Cortex of kidney (tissue), 1 donor: ENCODE results near the gene ANO5.
"Not testable (repeated sequence)": the region's sequence is repeated elsewhere in the genome, so short reads cannot be mapped to it uniquely, and the experiment has no call there.

ENCODE experiments used
- DNase-seq: peaks from one replicate; lab custom pipeline; 2025; lab: John Stamatoyannopoulos, UW

ANO5 gene

DNA sequence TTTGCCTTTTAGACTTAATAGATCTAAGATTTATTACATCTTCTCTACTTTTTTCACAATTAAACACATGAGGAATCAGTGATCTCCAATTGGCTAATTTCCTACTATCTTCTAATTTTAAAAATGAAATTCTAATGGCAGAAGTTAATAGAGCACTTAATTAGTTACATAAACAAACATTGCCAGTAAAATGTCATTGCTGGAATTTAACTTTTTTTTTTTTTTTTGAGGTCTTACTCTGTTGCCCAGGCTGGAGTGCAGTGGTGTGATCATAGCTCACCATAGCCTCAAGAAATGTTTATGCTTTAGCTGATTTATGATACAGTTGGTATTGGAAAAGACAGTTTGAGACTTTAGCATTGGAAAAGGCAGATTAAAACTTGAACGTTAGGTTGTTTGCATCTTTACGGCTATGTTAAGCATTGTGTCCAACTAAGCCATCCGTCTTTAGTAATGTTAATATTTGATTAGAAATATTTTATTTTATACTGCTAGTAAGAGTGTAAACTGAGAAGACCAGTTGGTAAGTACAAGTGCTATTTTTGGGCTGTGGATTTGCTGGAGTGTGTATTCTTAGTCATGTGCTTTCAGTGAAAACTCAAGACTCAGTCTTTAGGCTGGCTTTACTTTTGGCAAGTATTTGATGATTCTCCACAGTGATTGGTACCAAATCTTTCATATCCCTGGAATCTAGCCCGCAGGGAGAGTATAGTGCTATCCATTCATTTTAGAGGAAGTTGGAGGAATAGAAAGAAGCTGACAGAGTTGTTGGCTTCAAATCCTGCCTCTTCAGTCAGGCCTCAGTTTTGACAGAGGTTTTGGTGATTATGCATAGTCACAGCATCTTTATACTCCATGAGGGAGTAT lies 4.5 kb downstream of the ANO5 start:
- no peak for DNase-seq

DNA sequence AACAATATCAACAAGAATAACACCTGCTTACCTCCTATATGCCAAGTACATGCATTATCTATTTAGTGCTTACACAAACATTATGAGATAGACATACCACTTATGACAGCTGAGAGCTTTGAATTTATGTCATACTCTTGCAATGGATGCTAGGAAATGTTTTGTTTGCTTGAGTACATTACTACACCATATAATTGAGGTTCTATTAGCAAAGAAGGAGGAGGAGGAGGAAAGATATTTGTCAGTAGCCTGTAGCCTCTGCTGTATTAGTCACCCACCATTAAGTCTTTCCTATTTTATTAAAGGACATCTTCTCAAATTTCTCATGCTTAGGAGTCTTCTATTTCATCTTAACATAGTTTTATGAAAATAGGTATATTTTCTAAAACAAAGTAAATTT lies 6.4 kb downstream of the ANO5 start:
- DNase-seq: no peak

DNA sequence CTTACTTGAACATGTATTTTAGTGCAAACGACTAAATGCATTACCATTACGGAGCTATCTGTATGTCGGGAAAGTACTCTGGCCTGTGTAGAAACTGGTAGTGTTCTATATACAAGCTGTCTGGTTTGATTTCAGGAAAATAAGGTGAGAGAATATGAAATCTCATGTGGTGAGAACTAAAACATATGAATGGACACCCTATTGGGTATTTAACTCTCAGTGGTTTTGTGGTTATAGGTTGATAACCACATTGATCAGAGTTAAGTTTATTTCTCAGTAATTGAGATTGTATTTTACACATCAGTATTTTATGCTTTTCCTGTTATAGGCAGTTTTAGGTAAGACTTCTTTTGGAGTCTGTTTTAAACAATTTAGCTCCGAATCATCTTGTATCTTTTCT lies 10.4 kb downstream of the ANO5 start:
- DNase-seq: no peak

DNA sequence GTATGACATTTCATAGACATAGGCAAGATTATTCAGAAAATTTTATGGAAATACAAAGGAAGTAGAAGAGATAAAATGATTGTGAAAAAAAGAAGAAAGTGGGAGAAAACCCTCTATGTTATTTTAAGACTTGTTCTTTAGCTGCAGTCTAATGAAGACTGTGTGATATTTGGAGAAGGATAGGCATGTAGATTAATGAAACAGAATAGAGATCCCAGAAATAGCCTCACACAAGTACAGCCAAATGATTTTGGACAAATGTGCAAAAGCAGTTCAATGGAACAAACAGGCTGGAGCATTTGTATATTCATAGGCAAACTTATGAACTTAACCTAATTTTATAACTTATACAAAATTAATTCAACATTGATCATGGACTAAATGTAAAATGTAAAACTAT lies 14.3 kb downstream of the ANO5 start:
- no peak for DNase-seq

DNA sequence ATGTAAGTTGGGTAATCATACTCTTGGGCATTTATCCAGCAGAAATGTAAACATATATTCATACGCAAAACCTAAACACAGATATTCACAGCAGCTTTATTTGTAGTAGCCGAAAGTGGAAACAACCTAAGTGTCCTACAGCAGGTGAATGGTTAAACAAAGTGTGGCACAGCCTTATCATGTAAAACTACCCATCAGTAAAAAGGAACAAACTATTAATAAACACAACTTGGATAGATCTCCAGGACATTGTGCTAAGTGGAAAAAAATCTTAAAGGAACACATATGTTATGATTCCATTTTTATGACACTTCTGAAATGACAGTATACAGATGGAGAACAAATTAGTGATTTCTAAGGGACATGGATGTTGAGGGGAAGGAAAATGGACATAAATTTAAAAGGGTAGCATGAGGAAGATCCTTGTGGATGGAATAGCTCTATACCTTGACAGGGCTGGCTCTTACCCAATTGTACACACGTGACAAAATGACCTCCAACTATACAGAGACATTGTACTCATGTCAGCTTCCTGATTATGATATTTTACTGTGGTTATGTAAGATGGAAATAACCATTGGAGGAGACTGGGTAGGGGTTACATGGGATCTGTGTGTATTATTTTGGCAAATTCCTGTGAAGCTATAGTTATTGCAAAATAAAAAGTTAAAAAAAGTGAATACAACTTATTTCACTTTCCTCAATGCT lies 15.4 kb downstream of the ANO5 start:
- no peak for DNase-seq

DNA sequence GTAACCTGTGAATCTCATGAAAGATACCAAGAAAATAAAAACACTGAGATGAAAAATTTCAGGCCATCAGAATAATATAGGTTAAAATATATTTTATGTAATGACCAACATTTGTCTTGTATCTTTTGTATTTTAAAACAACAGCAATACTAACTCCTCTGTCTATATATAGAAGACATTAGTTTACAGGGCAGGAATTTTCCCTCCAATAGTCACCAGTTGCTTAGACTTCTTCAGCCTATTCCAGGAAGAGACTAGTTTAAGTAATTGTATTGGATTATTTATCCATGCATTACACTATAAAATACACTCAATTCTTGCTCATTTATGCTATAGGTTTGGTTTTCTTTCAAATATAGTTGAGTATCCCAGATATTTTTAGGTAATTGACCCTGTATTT lies 24.1 kb downstream of the ANO5 start:
- DNase-seq: no peak

DNA sequence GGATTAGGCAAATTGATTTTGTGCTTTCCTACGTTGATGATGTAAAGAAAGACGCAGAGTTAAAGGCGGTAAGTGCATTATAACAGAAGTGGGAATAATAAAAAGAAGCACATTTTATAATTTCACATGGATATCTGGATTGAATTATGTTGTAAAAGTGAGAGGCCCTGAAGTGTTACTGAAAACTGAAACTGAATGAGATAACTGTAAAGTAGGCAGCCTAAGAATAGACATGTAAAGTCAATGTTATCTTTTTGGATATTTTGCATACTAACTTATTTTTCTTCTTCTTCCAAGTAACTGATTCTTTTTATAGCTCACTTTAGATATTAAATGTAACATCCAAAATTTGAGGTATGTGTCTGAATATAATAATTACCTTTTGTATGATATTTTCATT lies 28.3 kb downstream of the ANO5 start:
- DNase-seq: no peak

DNA sequence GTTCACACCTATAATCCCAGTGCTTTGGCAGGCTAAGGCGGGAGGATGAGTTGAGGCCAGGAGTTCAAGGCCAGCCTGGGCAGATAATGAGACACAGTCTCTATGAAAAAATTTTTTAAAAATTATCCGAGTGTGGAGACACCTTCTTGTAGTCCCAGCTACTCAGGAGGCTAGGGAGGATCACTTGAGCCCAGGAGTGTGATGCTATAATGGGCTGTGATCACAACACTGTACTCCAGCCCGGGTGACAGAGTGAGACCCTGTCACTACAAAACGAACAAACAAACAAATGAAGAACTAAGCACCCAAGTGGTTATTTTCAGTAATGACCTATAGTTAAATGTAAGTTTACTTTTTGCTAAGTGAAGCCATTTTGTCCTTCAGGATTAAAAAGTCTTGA lies 32.3 kb downstream of the ANO5 start:
- no peak for DNase-seq

DNA sequence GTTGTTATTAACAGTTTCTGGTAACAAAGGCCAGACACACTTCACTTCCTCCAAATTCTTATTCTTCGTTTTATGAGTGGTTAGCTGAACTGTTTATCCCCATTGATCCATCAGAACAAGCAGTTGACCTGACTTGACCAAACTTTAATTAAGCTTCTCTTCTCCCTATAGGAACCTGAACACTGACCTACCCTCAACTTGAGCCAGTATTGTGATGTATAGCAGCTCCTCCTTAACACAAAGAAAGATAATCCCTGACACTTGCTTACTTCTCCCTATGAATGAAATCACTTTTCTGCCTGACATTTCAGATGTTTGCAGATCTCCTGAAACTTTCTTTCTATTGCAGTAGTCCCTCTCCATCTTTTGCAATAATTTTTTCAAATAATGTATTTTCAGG lies 41.9 kb downstream of the ANO5 start:
- no peak for DNase-seq

DNA sequence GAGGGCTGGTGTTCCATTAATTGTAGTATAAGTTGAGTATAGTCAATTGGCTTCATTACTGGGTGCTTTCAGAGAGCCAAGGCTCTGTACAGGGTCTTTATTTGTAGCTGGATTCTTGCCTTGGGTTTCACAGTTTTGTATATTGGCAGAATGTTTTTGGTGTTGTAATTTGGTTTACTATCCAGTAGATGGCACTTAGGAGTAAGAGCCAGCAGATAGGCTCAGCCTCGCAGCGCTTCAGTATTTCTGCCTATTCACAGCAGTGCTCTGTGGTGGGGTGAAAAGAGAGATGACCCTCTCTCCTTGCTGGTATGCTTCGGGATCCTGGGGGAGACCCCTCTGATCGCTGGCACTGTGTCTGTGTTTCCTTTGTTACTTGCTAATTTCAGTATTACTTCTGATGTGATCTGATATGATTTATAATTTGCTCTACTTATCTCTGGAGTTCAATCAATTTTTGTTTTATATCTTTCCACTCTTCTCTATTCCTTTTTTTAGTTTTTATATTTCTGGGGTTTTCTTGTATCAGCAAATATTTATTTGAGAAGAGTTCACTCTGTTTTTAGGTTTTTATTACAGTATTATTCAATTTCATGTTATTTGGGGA lies 52.2 kb downstream of the ANO5 start:
- no peak for DNase-seq

DNA sequence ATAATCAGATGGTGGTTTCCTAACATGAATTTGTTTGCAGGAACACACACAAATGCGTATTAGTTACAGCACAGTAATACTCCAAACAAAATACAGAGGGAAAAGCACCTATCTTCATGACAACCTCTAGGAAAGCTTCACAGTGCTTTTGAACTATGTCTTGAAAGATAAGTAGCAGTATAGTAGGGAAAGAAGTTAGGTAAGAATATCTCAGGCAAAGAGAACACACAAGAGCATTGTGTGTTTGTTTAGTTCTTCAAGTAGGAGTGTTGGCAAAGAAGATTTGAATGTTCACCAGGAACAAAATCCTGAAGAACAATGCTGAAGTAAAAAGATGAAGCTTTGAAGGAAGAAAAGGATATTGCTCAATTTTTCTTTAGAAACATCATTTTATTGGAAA lies 54.1 kb downstream of the ANO5 start:
- no peak for DNase-seq

DNA sequence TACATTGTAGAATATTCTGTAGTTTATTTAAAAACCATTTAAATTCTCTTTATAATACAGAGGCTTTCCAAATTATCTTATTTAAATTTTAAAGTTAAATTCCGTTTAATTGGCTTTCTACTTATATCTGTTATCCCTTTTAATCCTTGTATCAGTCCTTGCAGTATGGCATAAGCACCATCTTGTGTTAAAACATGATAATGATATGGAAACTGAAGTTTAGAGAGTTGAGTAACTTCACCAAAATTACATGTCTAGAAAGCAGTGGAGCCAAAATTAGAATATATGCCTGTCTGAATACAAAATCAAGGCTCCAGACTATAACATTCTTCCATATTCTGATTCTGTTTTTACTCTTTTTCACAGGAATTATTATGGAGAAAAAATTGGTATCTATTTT lies 57.0 kb downstream of the ANO5 start:
- DNase-seq: no peak

DNA sequence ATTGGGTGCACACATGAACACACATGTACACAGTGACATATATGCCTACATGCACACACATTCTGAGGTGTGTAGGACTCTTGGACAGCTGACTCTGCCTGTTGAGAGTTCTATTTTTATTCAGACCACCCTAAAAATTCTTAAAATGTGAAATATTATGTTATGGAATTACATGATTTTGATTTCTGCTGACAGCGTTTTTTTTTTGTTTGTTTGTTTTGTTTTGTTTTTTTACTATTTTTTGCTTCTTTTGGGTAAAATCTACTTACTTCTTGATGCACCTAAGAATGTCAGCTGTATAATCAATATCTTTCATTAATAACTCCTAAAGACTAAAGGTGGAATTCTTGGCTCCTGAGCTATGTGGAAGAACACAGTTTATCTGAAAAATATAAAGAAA lies 64.0 kb downstream of the ANO5 start:
- DNase-seq: no peak

DNA sequence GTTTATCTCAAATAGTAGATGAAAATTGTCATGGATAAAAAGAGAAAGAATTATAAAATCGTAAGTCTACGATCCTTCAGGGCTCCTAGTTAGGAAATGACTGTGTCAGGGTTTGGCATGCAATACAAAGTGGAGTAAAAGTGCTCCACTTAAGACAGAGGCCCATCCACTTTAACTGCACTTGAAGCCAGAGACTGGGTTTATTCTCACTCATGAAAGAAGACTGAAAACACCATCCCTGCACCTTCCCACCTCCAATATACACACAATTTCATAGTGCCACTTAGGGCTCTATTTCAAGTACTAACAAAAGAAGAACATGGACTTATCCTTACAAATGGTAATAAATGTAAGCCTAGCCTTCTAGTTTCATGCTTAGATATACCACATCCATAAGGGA lies 70.7 kb downstream of the ANO5 start:
- no peak for DNase-seq

DNA sequence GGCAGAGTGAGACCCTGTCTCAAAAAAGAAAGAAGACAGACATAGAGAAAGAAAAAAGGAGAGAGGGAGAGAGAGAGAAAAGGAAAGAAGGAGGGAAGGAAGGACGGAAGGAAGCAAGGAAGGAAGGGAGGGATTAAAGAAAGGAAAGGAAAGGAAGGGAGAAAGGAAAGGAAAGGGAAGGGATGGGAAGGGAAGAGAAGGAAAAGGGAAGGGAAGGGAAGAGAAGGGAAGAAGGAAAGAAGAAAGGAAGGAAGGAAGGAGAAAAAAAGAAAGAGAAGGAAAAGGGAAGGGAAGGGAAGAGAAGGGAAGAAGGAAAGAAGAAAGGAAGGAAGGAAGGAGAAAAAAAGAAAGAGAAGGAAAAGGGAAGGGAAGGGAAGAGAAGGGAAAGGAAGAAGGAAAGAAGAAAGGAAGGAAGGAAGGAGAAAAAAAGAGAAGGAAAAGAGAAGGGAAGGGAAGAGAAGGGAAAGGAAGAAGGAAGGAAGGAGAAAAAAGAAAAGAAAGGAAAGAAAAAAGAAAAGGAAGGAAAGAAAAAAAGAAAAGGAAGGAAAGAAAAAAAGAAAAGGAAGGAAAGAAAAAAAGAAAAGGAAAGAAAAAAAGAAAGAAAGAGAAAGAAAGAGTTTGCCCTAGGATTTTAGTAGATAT lies 76.2 kb downstream of the ANO5 start:
- not testable (repeated sequence) for DNase-seq

DNA sequence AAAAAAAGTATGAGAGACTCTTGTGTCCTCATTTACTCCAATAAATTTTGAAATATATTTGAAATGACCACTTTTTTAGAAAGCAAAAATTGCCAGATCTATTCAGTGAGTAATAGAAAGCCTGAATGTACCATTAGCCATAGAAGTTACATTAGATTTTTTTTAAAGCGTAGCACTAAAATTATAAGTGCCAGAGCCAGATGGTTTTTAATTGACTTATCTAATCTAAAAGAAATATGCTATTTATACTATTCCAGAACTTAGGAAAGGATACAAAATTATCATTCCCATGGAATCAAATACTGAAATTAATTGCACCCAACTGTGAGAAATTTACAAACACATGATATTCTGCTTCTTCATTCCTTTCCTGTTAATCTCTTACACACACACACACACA lies 80.9 kb downstream of the ANO5 start:
- DNase-seq: no peak

DNA sequence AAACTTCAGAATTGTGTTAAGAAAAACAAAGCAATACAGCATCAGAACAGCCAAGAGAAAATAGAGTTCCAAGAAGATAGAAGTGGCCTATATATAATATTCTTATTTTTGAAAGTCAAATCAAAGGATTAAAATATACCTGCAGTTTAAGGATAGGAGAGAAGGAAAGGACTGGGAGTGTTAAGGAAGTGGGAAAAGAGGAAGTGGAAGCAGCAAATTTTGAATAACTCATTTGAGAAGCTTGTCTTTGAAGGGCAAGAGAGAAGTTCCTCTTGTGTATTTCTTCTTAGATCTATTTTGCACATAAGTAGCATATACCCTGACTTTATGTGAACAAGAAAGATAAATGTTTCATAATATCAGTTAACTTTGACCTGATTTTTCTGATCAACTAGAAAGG lies 82.7 kb downstream of the ANO5 start:
- DNase-seq: no peak

DNA sequence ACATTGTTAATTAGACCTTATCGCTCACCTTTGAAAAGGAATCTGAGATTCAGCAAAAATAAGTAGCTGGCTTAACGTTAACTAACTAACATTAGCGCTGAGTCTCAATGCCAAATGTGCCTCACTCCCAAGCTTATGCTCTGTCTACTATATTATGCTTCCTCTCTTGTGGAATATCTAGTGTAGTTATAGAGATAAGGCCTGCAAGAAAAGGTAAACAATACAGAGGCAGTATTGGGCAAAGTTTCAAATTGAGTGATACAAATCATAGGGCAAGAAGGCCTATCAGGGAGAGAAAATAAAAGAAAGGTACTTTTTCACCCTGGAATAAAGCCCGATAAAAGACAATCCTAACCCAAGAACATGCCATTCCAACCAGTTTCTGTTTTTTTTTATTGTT lies 83.7 kb downstream of the ANO5 start:
- DNase-seq: no peak

DNA sequence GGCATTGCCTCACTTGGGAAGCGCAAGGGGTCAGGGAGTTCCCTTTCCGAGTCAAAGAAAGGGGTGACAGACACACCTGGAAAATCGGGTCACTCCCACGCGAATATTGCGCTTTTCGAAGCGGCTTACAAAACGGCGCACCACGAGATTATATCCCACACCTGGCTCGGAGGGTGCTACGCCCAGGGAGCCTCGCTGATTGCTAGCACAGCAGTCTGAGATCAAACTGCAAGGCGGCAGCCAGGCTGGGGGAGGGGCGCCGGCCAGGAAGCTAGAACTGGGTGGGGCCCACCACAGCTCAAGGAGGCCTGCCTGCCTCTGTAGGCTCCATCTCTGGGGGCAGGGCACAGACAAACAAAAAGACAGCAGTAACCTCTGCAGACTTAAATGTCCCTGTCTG lies 92.1 kb downstream of the ANO5 start:
- not testable (repeated sequence) for DNase-seq

DNA sequence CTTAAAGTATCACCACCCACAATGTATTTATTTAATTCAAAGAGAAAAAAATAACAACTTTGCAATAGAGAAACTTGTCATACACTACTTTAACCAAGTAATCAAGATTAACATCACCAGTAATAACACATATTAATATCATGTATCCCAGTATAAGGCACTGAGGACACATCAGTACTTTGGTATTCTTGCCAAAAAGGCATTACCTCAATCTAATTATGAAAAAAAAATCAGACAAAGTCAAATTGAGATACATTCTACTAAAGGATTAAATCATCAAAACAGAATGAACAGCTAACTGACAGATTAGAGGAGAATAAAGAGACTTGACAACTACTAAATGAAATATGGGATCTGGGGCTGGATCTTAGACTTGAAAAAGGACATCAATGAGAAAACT lies 109.5 kb downstream of the ANO5 start:
- no peak for DNase-seq

DNA sequence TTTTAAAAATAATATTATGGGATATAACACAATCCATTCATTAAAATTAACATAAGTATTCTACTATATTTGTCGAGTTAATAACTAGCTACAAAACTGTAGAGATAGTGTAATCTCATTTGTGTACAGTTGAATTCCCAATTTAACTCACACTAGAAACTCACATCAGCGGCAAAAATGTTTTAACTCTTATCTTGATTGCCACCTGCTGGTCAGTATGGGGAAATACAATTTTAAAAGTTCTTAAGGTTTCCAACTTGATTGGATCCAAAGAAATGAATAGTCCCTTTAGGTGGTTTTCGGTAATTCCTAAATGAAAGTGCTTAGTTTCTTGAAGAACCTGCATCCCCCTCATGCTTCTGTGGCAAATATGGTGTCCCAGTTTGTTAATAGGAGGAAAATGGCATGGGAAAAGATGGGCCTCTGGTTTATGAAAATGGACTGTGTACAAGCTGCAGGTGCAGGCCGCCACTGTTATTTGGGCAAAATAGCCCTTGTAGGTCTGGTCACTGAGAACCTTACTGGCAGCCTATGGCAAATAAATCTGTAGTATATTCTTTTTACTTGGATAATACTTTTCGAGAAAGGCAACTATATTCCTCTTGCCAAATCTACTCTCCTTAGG lies 111.6 kb downstream of the ANO5 start:
- no peak for DNase-seq

DNA sequence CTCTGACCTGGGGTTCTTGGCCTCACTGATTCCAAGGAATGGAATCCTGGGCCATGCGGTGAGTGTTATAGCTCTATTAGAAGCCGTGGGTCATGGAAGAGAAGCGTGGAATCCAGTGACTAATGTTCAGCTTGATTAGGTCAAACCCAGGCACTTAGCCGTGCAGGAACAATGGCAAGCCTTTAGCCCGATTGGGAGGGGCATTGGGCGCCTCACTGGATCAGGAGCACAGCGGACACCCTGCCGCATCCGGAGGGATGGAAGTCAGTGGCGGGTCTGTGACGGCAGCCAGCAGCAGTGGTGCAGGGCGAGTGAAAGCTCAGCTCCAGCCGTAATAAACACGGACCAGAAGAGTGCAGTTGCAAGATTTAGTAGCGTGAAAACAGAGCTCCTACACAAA lies 124.8 kb downstream of the ANO5 start:
- DNase-seq: no peak
